ENCODE measurements around the gene SLC6A8.

The SLC6A8 gene

GRCh38 chrX:153668423-153669173, 19.1 kb upstream of the SLC6A8 start:
- no peak for DNase-seq (ENCODE audit: low read depth)
- TF ChIP-seq CTCF (IDR thresholded peaks at IDR 0.05; ENCODE audit: control insufficient read depth, extremely low read depth, insufficient read depth), result no peak
- H3K4me3 ChIP-seq (ENCODE audit: low read depth, low read length), result no peak overlapping the region

GRCh38 chrX:153669174-153669890, 18.4 kb upstream of the SLC6A8 start:
- TF ChIP-seq CTCF (IDR thresholded peaks at IDR 0.05; ENCODE audit: control insufficient read depth, extremely low read depth, insufficient read depth), result peak; percentile 68
- H3K4me3 ChIP-seq (ENCODE audit: low read depth, low read length), result no peak overlapping the region
- DNase-seq (ENCODE audit: low read depth), result no peak

GRCh38 chrX:153669901-153670731, 17.6 kb upstream of the SLC6A8 start:
- no peak for DNase-seq (ENCODE audit: low read depth)
- no peak for TF ChIP-seq CTCF (IDR thresholded peaks at IDR 0.05; ENCODE audit: control insufficient read depth, extremely low read depth, insufficient read depth)
- H3K4me3 ChIP-seq (ENCODE audit: low read depth, low read length), result no peak overlapping the region

GRCh38 chrX:153670748-153671588, 16.8 kb upstream of the SLC6A8 start:
- DNase-seq (ENCODE audit: low read depth), result no peak
- H3K4me3 ChIP-seq (ENCODE audit: low read depth, low read length), result no peak overlapping the region
- no peak for TF ChIP-seq CTCF (IDR thresholded peaks at IDR 0.05; ENCODE audit: control insufficient read depth, extremely low read depth, insufficient read depth)

- no peak for DNase-seq (ENCODE audit: low read depth)
- TF ChIP-seq CTCF (IDR thresholded peaks at IDR 0.05; ENCODE audit: control insufficient read depth, extremely low read depth, insufficient read depth), result no peak
- H3K4me3 ChIP-seq (ENCODE audit: low read depth, low read length), result no peak overlapping the region
These were observed 15.9 kb upstream of the SLC6A8 start for GRCh38 chrX:153671589-153672530.
